H54 (cell line): ENCODE data around the gene DCDC2.
"Not testable (repeated sequence)": the region's sequence is repeated elsewhere in the genome, so short reads cannot be mapped to it uniquely, and the experiment has no call there.

ENCODE experiments used
- DNase-seq: peaks from one replicate; pipeline ENCODE4 v3.0.0; 2011; ENCODE audit warnings: low spot score, mixed read lengths; ENCODE audit not compliant: insufficient read length
- FAIRE-seq: peaks from 3 replicates; lab custom pipeline; 2011; peaks lifted over from hg19 to GRCh38; lab: Jason Lieb, UNC
- POLR2A ChIP-seq: IDR thresholded peaks from 2 replicates; pipeline ENCODE4 v1.6.1; 2011; ENCODE audit warnings: low read depth, mild to moderate bottlenecking, low read length

DCDC2 gene

GRCh38 chr6:24357336-24358218 lies at the start of gene DCDC2:
TSS of gene DCDC2 (minus strand) at chr6:24358059. CDS start at chr6:24357750, 309 bp downstream.
- DNase-seq (no peak), FAIRE-seq (no peak)
- TF ChIP-seq POLR2A = no peak

GRCh38 chr6:24405262-24405661 lies 47.4 kb upstream of the DCDC2 start:
- DNase-seq (no peak), FAIRE-seq (no peak)

GRCh38 chr6:24403501-24403824 lies 45.6 kb upstream of the DCDC2 start:
- TF ChIP-seq POLR2A = no peak
- DNase-seq (no peak), FAIRE-seq (no peak)

More at GRCh38 chr6:24405262-24405661, 47.4 kb upstream of the DCDC2 start:
- no peak for TF ChIP-seq POLR2A

- DNase-seq = peak; percentile 77
- peak; percentile 85 for FAIRE-seq
Observed at GRCh38 chr6:24402697-24403500, 45.0 kb upstream of the DCDC2 start, which contains the start of gene MRS2. TSS of gene MRS2 (plus strand) at chr6:24402936. CDS start at chr6:24403047, 111 bp downstream.

GRCh38 chr6:24401458-24401857 lies 43.6 kb upstream of the DCDC2 start:
- FAIRE-seq (no peak), DNase-seq (no peak)
- no peak for TF ChIP-seq POLR2A

More at GRCh38 chr6:24402697-24403500, 45.0 kb upstream of the DCDC2 start, which contains the start of gene MRS2:
- peak; percentile 97 for TF ChIP-seq POLR2A

GRCh38 chr6:24400045-24401039 lies 42.5 kb upstream of the DCDC2 start:
- not testable (repeated sequence) for FAIRE-seq, DNase-seq

GRCh38 chr6:24397631-24398030 lies 39.8 kb upstream of the DCDC2 start:
- TF ChIP-seq POLR2A = no peak
- DNase-seq (no peak), FAIRE-seq (no peak)

GRCh38 chr6:24396824-24397223 lies 39.0 kb upstream of the DCDC2 start:
- TF ChIP-seq POLR2A = no peak
- FAIRE-seq = no peak
- DNase-seq = no peak

- DNase-seq (peak; percentile 27), FAIRE-seq (peak; percentile 84)
- TF ChIP-seq POLR2A = no peak
Observed at GRCh38 chr6:24394780-24395437, 37.0 kb upstream of the DCDC2 start.

- FAIRE-seq (no peak), DNase-seq (no peak)
- TF ChIP-seq POLR2A = no peak
Observed at GRCh38 chr6:24394061-24394779, 36.4 kb upstream of the DCDC2 start.

GRCh38 chr6:24391756-24392405 lies 34.0 kb upstream of the DCDC2 start:
- no peak for TF ChIP-seq POLR2A
- FAIRE-seq (no peak), DNase-seq (no peak)
